HepG2 (cell line): Measurements from ENCODE around the gene LMAN1L. TPM values are rescaled to one million over a fixed set of nuclear protein-coding genes. Genes with fewer than 3 reads are reported as not detected.

Source experiments
- AGO2 ChIP-seq: fragments of 200-400 bp; formaldehyde crosslinking; optimal IDR thresholded peaks from 2 replicates; pipeline ENCODE3; 2017; ENCODE audit warnings: mild to moderate bottlenecking, low read depth, low read length, moderate library complexity
- FOXC1 ChIP-seq: sonication (generic); formaldehyde crosslinking; IDR thresholded peaks from 2 replicates; pipeline ENCODE4 v1.8.0; 2022; ENCODE audit warnings: mild to moderate bottlenecking, missing genetic modification reagents, borderline replicate concordance
- GLI4 ChIP-seq: sonication (generic); formaldehyde crosslinking; IDR thresholded peaks from 2 replicates; pipeline ENCODE4 v1.5.1; 2020; ENCODE audit warnings: missing genetic modification reagents, mild to moderate bottlenecking, moderate library complexity, borderline replicate concordance
- HNRNPK ChIP-seq: fragments of 200-400 bp; formaldehyde crosslinking; IDR thresholded peaks from 2 replicates; pipeline ENCODE4 v1.6.1; 2018; ENCODE audit warnings: low read length, low read depth, moderate library complexity, mild to moderate bottlenecking; ENCODE audit not compliant: poor library complexity, severe bottlenecking
- MAZ ChIP-seq, 2 experiments: sonication (generic) in 1 of 2; formaldehyde crosslinking in 1 of 2; IDR thresholded peaks; 2 replicates each; pipeline versions ENCODE4 v1.5.0 to v1.6.1; 2012 to 2020; ENCODE audit warnings: low read depth in 2 of 2, mild to moderate bottlenecking in 2 of 2, borderline replicate concordance in 1 of 2, improper control_type of control experiment in 1 of 2, low read length in 1 of 2, missing genetic modification reagents in 1 of 2, moderate library complexity in 1 of 2
- PHF8 ChIP-seq: sonication (generic); formaldehyde crosslinking; IDR thresholded peaks from 2 replicates; pipeline ENCODE4 v1.5.0; 2020; ENCODE audit warnings: missing genetic modification reagents
- SIN3A ChIP-seq: IDR thresholded peaks from 2 replicates; pipeline ENCODE4 v1.6.1; 2011; ENCODE audit warnings: low read depth, mild to moderate bottlenecking, control low read depth, low read length, borderline replicate concordance
- SRF ChIP-seq: IDR thresholded peaks from 2 replicates; pipeline ENCODE4 v1.6.1; 2011; ENCODE audit warnings: mild to moderate bottlenecking, low read depth, low read length, moderate library complexity
- ZNF7 ChIP-seq: IDR thresholded peaks from 2 replicates; pipeline ENCODE4 v1.6.1; 2016; ENCODE audit warnings: missing biosample characterization, missing genetic modification reagents
- ZNF777 ChIP-seq: sonication (generic); formaldehyde crosslinking; IDR thresholded peaks from 2 replicates; pipeline ENCODE4 v1.4.0; 2020; ENCODE audit warnings: missing genetic modification reagents
- polyA plus RNA-seq, 8 experiments: library from polyadenylated mRNA; depleted of rRNA in 3 of 8; stranded (reverse) in 7 of 8; unstranded in 1 of 8; fragments of >200 nt; fragmentation: Illumina TruSeq in 4 of 8; extraction: Trizol in 4 of 8; gene quantifications; 2 replicates each; pipeline versions ENCODE4 v1.2.1 to v1.2.3, GENCODE V29; 2011 to 2016; ENCODE audit warnings: low read depth in 4 of 8, missing spikeins in 1 of 8, mixed read lengths in 1 of 8; ENCODE audit not compliant: insufficient read depth in 1 of 8
- total RNA-seq, 5 experiments: library from RNA; depleted of rRNA; stranded (reverse); fragments of >200 nt; fragmentation: Illumina TruSeq; extraction: Trizol; gene quantifications; 2 replicates each; pipeline ENCODE4 v1.2.3, GENCODE V29; 2016; ENCODE audit warnings: low read depth in 1 of 5
- TF ChIP-seq, protein P1 (sequence below): sonication (generic); formaldehyde crosslinking; IDR thresholded peaks from 2 replicates; pipeline ENCODE4 v1.4.0; 2020; ENCODE audit warnings: mild to moderate bottlenecking, missing genetic modification reagents
- TF ChIP-seq, protein P2 (sequence below): sonication (generic); formaldehyde crosslinking; IDR thresholded peaks from 2 replicates; pipeline ENCODE4 v1.5.1; 2020; ENCODE audit warnings: mild to moderate bottlenecking, moderate library complexity, missing genetic modification reagents
- TF ChIP-seq, protein P3 (sequence below): IDR thresholded peaks from 2 replicates; pipeline ENCODE4 v1.6.1; 2018; ENCODE audit warnings: missing genetic modification reagents, mild to moderate bottlenecking, missing compliant biosample characterization
- TF ChIP-seq, protein P4 (sequence below), 2 experiments: sonication (generic) in 1 of 2; formaldehyde crosslinking in 1 of 2; IDR thresholded peaks; 2 replicates each; pipeline versions ENCODE4 v1.6.1 to v1.9.0; 2014 to 2022; ENCODE audit warnings: antibody characterized with exemption in 1 of 2, borderline replicate concordance in 1 of 2, inconsistent platforms in 1 of 2, low read depth in 1 of 2, missing genetic modification reagents in 1 of 2

Gene LMAN1L
- total and polyA plus RNA-seq, 2 of the 13 experiments (the other 11 are each of a cell fraction or from before 2014, with no cell fraction given), result not detected

DNA sequence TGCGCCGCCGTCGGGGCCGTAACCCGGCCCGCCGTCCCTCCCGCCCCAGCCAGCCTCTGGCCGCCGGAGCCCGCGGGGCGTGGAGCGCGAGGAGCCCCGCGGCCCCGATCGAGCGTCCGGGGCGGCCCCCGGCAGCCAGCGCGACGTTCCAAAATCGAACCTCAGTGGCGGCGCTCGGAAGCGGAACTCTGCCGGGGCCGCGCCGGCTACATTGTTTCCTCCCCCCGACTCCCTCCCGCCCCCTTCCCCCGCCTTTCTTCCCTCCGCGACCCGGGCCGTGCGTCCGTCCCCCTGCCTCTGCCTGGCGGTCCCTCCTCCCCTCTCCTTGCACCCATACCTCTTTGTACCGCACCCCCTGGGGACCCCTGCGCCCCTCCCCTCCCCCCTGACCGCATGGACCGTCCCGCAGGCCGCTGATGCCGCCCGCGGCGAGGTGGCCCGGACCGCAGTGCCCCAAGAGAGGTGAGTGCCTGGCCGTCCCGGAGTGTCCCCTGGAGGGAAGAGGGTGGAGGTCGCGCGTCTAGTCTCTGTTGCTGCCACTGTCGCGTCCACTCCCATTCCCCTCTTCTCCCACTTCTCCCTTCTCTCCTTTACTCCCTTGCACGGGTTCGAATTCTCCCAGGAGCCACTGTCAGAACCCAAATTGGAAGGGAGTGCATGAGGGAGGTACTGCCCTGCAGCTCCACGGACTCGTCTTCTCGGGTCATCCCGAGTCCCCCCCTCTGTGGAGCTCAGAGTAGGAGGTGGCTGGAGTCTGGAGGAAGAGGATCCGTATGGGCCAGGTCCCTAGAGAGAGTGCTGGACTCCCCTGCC, 30.2 kb upstream of the LMAN1L start (continued):
- TF ChIP-seq MAZ (IDR thresholded peaks at IDR 0.05; ENCODE audit: borderline replicate concordance, low read depth, low read length), result no peak
- no peak for TF ChIP-seq MAZ (CRISPR knock-in tag; IDR thresholded peaks at IDR 0.05; ENCODE audit: low read depth)
- TF ChIP-seq, protein P1, sequence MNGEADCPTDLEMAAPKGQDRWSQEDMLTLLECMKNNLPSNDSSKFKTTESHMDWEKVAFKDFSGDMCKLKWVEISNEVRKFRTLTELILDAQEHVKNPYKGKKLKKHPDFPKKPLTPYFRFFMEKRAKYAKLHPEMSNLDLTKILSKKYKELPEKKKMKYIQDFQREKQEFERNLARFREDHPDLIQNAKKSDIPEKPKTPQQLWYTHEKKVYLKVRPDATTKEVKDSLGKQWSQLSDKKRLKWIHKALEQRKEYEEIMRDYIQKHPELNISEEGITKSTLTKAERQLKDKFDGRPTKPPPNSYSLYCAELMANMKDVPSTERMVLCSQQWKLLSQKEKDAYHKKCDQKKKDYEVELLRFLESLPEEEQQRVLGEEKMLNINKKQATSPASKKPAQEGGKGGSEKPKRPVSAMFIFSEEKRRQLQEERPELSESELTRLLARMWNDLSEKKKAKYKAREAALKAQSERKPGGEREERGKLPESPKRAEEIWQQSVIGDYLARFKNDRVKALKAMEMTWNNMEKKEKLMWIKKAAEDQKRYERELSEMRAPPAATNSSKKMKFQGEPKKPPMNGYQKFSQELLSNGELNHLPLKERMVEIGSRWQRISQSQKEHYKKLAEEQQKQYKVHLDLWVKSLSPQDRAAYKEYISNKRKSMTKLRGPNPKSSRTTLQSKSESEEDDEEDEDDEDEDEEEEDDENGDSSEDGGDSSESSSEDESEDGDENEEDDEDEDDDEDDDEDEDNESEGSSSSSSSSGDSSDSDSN (CRISPR knock-in tag), result peak; percentile 51; the same call in 1 of the 2 replicates
- peak; percentile 10; the same call in 1 of the 2 replicates for TF ChIP-seq SIN3A
- TF ChIP-seq ZNF7 (CRISPR knock-in tag), result no peak
- peak; percentile 20 for TF ChIP-seq HNRNPK
- TF ChIP-seq, protein P2, sequence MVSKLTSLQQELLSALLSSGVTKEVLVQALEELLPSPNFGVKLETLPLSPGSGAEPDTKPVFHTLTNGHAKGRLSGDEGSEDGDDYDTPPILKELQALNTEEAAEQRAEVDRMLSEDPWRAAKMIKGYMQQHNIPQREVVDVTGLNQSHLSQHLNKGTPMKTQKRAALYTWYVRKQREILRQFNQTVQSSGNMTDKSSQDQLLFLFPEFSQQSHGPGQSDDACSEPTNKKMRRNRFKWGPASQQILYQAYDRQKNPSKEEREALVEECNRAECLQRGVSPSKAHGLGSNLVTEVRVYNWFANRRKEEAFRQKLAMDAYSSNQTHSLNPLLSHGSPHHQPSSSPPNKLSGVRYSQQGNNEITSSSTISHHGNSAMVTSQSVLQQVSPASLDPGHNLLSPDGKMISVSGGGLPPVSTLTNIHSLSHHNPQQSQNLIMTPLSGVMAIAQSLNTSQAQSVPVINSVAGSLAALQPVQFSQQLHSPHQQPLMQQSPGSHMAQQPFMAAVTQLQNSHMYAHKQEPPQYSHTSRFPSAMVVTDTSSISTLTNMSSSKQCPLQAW (CRISPR knock-in tag), result peak; percentile 17; the same call in 1 of the 2 replicates
- peak; percentile 9; the same call in 1 of the 2 replicates for TF ChIP-seq PHF8 (CRISPR knock-in tag)
- TF ChIP-seq ZNF777 (CRISPR knock-in tag), result peak; percentile 29; the same call in 1 of the 2 replicates
- no peak for TF ChIP-seq AGO2
- TF ChIP-seq FOXC1 (CRISPR knock-in tag), result no peak
- TF ChIP-seq GLI4 (CRISPR knock-in tag), result 0 out of 2 replicates have a peak, but pooled peaks have one; percentile 31
- TF ChIP-seq SRF, result no peak
- TF ChIP-seq, protein P3, sequence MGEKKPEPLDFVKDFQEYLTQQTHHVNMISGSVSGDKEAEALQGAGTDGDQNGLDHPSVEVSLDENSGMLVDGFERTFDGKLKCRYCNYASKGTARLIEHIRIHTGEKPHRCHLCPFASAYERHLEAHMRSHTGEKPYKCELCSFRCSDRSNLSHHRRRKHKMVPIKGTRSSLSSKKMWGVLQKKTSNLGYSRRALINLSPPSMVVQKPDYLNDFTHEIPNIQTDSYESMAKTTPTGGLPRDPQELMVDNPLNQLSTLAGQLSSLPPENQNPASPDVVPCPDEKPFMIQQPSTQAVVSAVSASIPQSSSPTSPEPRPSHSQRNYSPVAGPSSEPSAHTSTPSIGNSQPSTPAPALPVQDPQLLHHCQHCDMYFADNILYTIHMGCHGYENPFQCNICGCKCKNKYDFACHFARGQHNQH, result no peak
- TF ChIP-seq, protein P4, sequence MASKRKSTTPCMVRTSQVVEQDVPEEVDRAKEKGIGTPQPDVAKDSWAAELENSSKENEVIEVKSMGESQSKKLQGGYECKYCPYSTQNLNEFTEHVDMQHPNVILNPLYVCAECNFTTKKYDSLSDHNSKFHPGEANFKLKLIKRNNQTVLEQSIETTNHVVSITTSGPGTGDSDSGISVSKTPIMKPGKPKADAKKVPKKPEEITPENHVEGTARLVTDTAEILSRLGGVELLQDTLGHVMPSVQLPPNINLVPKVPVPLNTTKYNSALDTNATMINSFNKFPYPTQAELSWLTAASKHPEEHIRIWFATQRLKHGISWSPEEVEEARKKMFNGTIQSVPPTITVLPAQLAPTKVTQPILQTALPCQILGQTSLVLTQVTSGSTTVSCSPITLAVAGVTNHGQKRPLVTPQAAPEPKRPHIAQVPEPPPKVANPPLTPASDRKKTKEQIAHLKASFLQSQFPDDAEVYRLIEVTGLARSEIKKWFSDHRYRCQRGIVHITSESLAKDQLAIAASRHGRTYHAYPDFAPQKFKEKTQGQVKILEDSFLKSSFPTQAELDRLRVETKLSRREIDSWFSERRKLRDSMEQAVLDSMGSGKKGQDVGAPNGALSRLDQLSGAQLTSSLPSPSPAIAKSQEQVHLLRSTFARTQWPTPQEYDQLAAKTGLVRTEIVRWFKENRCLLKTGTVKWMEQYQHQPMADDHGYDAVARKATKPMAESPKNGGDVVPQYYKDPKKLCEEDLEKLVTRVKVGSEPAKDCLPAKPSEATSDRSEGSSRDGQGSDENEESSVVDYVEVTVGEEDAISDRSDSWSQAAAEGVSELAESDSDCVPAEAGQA (IDR thresholded peaks at IDR 0.05; ENCODE audit: low read depth), result no peak
- TF ChIP-seq, protein P4 (CRISPR knock-in tag; IDR thresholded peaks at IDR 0.05; ENCODE audit: borderline replicate concordance), result 0 out of 2 replicates have a peak, but pooled peaks have one; percentile 1
